DMS153 treated with DMSO at 0.1 percent for 48 hours (cell line): Measurements from ENCODE around the gene LINGO1.

Source experiments
- DNase-seq: peaks from one replicate; lab custom pipeline; 2025; ENCODE audit not compliant: unreplicated experiment; lab: John Stamatoyannopoulos, UW

LINGO1 gene, protein sequence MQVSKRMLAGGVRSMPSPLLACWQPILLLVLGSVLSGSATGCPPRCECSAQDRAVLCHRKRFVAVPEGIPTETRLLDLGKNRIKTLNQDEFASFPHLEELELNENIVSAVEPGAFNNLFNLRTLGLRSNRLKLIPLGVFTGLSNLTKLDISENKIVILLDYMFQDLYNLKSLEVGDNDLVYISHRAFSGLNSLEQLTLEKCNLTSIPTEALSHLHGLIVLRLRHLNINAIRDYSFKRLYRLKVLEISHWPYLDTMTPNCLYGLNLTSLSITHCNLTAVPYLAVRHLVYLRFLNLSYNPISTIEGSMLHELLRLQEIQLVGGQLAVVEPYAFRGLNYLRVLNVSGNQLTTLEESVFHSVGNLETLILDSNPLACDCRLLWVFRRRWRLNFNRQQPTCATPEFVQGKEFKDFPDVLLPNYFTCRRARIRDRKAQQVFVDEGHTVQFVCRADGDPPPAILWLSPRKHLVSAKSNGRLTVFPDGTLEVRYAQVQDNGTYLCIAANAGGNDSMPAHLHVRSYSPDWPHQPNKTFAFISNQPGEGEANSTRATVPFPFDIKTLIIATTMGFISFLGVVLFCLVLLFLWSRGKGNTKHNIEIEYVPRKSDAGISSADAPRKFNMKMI

GRCh38 chr15:77632534-77633133 lies at the start of gene LINGO1:
LINGO1 (minus strand) TSS chr15:77632912; CDS start chr15:77632315, 597 bp downstream.
- no peak for DNase-seq

DNA sequence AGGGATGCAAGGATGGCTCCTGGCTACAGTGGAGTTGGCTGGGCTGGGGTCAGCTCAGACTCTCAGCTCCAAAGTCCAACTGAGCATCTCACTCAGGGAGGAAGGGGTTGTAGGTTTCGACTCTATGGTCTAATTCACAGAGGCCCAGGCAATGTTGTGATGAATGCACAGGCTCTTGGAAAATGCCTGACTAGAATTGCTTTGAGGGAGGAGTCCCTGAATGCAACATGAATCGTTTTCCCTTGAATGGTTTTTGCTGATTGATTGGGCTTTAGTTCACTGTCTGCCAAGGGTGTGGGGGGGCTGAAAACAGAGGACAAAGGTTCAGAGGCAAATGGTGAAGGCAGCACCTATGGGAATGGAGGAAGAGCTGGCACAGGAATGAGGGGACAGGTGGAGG lies 48.6 kb upstream of the LINGO1 start:
- DNase-seq: no peak

- no peak for DNase-seq
Measured at GRCh38 chr15:77676569-77677375, 44.1 kb upstream of the LINGO1 start.

DNA sequence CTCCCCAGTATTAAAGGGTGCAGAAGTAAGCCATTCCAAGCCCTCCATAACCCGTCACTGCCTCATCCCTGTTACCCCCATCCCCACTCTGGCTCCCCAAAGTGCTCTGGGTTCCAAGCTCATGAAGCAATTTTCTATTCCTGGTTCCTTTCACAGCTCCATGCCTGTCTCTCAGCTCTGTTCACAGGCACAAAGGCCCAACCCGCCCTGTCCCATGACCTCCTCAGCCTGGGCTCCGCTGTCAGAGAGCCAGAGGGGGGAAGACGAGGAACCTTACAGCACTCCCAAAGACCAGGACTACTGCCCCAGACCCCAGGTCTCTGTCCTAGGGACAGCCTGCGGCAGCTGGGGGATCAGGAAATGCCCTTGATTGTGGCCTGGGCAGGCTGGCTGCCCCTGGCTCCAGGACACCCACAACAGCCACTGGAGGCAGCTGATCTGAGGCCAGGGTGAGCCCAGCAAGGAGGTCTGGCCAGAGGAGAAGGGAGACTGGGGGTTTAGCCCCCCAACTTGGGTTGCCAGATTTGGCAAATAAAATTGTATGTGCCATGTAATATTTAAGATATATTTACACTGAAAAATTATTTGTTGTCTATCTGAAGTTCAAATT lies 43.2 kb upstream of the LINGO1 start:
- no peak for DNase-seq

DNA sequence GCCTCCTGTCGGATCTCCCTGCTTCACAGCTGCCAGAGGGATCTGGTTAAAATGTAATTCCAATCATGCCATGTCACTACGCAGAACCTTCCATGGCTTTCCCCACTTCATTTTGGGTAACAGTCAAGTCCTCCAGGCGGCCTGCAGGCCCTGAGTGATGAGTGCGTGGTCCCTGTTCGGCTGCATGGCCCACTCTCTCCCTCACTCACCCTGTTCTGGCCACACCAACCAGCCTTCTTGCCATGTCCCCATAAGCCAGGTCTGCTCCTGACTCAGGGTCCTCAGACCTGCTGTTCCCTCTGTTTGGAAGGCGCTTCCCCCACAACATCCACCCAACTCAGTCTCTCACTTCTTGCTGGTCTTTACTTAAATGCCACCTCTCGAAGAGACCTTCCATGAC lies 41.6 kb upstream of the LINGO1 start:
- DNase-seq: no peak

DNA sequence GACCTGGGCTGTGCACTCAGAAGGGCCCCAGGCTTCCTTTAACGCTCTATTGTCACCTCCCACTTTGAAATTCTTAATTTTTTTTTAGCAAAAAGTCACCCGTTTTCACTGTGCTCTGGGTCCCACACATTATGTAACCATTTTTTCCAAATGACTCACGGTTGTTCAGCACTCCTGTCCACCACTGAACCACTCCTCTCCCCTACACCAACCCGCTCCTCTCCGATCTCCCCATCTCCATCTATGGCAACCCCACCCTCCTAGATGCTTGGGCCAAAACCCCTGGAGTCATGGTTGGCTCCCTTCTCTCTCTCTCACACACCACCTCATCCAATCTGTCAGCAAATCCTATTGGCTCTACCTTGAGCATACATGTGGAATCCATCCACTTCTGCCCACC lies 41.2 kb upstream of the LINGO1 start:
- no peak for DNase-seq

- no peak for DNase-seq
Measured at GRCh38 chr15:77672135-77672534, 39.4 kb upstream of the LINGO1 start.

DNA sequence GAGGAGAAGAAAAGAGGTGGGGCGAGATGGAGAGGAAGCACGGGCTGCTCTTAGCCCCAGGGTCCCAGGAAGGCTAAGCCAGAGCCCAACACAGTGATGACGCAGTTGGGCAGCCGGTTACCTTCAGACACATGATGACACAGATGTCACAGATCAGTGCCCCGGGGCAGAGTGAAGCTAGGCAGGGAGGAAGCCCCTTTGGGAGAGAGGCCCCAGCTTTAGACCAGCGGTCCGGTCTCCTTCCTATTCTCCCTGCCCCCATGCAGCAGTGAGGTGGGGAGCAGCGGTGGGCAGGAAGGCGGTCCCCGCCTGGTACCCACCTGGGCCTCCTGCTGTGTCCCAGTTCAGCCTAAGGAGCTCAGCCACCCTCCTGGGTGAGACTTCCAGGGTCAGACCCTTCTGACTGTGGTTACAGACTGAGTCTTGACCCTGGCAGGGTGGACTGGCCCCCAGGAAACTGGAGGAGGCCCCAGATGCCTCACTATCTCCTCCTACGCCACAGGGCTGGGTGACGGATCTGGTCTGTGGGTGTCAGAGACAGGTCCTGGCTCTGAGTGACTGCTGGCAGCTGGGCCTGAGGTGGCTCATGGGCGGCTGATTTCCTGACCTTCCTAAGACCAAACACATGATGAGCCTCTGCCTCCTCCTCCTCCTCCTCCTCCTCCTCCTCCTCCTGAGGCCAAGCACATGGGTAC lies 38.8 kb upstream of the LINGO1 start:
- no peak for DNase-seq

DNA sequence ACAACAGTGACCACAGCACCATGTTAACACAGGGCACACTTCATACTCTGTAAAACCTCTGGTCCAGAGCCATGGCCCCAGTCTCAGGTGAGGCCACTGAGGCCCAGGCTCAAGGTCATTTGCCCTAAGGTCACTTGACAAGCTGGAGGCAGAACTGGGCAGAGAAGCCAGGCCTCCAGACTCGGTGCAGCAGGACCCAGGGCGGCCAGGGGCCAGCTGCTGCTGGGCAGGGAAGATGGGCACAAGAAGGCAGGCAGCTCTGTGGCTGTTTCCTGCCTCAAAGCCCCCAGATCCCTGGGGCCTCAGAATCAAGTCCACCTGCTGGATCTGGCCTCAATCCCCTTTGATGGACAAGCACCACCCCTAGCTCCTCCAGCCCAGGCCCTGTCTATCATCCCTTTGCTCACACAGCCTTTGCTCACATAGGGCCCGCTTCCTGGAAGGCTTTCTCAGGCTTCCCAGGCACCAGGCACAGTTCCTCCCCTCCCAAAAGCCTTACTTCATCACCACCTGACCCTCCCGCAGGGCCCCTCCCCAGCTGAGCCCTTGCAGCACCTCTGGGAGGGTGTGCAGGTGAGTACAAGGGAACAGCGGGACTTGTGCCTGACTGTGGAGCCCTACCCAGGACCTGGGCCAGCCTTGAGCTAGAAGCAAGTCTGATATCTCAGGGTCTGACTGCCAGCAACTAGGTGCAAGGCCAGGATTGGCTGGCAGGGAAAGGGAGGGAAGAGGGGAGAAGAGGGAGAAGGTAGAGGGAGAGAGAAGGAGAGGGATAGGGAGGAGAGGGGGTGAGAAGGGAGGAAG lies 38.0 kb upstream of the LINGO1 start:
- no peak for DNase-seq

- no peak for DNase-seq
Measured at GRCh38 chr15:77669896-77670295, 37.2 kb upstream of the LINGO1 start.

DNA sequence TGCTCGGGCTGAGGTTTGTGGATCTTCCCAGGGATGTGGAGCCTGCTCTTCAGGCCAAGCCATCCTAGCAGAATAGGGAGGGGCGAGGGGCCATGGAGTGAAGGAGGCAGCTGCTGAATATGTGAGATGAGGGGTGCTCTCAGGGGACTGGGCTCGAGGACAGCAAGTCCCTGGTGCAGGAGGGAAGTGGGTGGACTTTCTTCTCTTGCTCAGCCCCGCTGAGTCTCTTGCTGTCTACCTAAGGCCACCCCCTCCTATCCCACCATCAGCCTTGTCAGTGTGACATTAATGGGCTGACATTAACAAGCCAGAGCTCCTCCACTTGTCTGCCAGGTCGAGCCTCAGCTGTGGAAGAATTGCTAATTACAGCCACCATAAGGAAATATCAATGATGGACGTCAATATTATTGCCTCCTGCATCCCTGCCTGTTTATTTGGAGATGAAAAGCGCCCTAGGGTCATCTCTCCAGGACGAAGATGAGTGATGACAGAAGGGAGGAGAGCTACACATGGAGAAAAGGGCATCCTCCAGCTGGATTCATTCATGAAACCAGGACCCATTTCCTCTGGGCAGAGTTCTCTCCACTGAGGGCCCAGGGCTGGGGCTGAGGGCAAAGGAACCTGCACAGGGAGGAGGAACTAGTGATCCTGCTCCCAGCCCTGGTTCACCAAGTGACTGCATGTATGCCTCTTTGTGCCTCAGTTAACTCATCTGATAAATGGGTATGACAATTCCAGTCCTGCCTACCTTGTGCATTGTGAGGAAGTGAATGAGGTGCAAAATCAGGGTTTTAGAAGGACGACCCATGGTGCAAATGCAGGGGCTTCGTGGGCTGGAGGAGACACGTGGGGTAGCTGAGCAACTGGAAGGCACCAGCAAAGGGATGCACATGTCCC lies 34.9 kb upstream of the LINGO1 start:
- DNase-seq: no peak

DNA sequence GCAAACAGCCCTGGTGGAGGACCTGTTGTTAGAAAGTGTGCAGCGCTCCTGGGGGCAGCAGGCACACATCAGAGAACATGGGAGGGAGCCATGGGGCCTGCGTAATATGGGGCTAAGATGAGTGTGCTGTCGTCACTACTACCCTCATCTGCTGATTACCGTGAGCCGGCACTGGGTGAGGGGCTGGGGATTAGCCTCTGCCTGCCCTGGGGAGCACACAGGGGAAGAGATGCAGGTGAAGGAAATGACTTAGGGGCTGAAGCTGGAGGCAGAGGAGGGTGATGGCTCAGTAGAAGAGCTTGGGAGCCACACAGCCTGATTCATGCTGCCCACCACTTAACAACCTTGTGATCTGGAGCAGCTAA lies 33.6 kb upstream of the LINGO1 start:
- no peak for DNase-seq

- DNase-seq: no peak
Measured at GRCh38 chr15:77665530-77666295, 33.0 kb upstream of the LINGO1 start.

DNA sequence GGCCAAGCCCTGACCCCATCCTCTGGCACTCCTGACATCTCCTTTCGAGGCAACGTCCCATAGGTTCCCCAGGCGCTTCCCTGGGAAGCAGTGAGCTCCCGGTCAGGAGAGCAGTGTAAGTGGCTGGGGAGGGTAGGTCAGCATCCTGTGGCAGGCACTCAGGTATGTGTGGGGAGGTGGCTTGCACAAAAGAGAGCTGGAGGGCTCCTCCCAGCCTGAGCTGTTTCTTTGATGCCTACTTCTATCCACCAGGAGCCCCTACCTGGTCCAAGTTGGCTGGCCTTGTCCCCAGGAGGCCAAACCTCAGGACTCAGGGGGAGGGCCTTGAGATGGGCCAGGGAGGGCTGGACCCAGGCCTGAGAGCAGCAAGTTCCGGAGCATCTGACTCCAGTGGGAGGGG lies 31.7 kb upstream of the LINGO1 start:
- no peak for DNase-seq

- DNase-seq: no peak
Measured at GRCh38 chr15:77663256-77663655, 30.5 kb upstream of the LINGO1 start.

GRCh38 chr15:77659350-77660321 lies 26.9 kb upstream of the LINGO1 start:
- DNase-seq: peak; percentile 1

GRCh38 chr15:77658304-77658703 lies 25.6 kb upstream of the LINGO1 start:
- no peak for DNase-seq
